Osteoblast (primary cell): Measurements from ENCODE around the gene MAP1LC3C. TPM values are rescaled to one million over a fixed set of nuclear protein-coding genes. Genes with fewer than 3 reads are reported as not detected.
A peak's percentile ranks its signal among the peaks of the same experiment; 100 is the strongest.

Experiments
- DNase-seq: peaks from one replicate; pipeline ENCODE4 v3.0.0; 2011; ENCODE audit warnings: low spot score, mixed read lengths; ENCODE audit not compliant: insufficient read length; ENCODE audit errors: missing footprints
- H2AFZ ChIP-seq: 2 replicates; pipeline ENCODE4 v1.6.0; 2011; ENCODE audit warnings: mild to moderate bottlenecking, low read length
- H3K27ac ChIP-seq: 2 replicates; pipeline ENCODE4 v1.5.1; 2011; ENCODE audit warnings: mild to moderate bottlenecking, low read depth, low read length, moderate library complexity
- H3K27me3 ChIP-seq: 2 replicates; pipeline ENCODE4 v1.6.0; 2012; ENCODE audit warnings: mild to moderate bottlenecking, control low read depth, inconsistent platforms, low read length, moderate library complexity; ENCODE audit not compliant: insufficient read depth
- H3K36me3 ChIP-seq: 2 replicates; pipeline ENCODE4 v1.5.1; 2011; ENCODE audit warnings: mild to moderate bottlenecking, low read length, control low read depth, moderate library complexity; ENCODE audit not compliant: insufficient read depth
- H3K4me1 ChIP-seq: 2 replicates; pipeline ENCODE4 v1.5.1; 2011; ENCODE audit warnings: mild to moderate bottlenecking, low read length, control low read depth, moderate library complexity; ENCODE audit not compliant: insufficient read depth
- H3K4me2 ChIP-seq: 2 replicates; pipeline ENCODE4 v1.6.0; 2011; ENCODE audit warnings: mild to moderate bottlenecking, low read length; ENCODE audit not compliant: insufficient read depth
- H3K4me3 ChIP-seq: fragments of 200-600 bp; sonication (generic); 3 replicates; pipeline ENCODE4 v1.5.1; 2012; ENCODE audit warnings: mild to moderate bottlenecking, low read length, inconsistent platforms; ENCODE audit not compliant: insufficient read depth
- H3K79me2 ChIP-seq: 2 replicates; pipeline ENCODE4 v1.6.0; 2012; ENCODE audit warnings: mild to moderate bottlenecking, low read length, control low read depth, inconsistent platforms; ENCODE audit not compliant: insufficient read depth
- H3K9me3 ChIP-seq: 2 replicates; pipeline ENCODE4 v1.5.1; 2011; ENCODE audit warnings: low read depth, low read length, control low read depth
- H4K20me1 ChIP-seq: 2 replicates; pipeline ENCODE4 v1.6.0; 2012; ENCODE audit warnings: mild to moderate bottlenecking, low read length, control low read depth; ENCODE audit not compliant: insufficient read depth
- CTCF ChIP-seq: IDR thresholded peaks from 2 replicates; pipeline ENCODE4 v1.5.1; 2011; ENCODE audit warnings: mild to moderate bottlenecking, low read depth, low read length, moderate library complexity; ENCODE audit errors: extremely low read depth
- total RNA-seq: library from RNA; depleted of rRNA; stranded (reverse); fragments of >200 nt; gene quantifications from 2 replicates; pipeline ENCODE4 v1.2.3, GENCODE V29; 2012

MAP1LC3C gene
- total RNA-seq, 1 donor: under 0.01 TPM

GRCh38 chr1:241972703-241973369, 26.1 kb downstream of the MAP1LC3C start:
- DNase-seq: peak; percentile 8
- no peak overlapping the region for H2AFZ ChIP-seq
- H3K27me3 ChIP-seq: no peaks in the 10 kb centered on the region
- H3K79me2 ChIP-seq: no peaks in the 10 kb centered on the region
- no peak for TF ChIP-seq CTCF
- H3K4me3 ChIP-seq: no peak overlapping the region
- H3K27ac ChIP-seq: no peak overlapping the region
- H4K20me1 ChIP-seq: no peaks in the 10 kb centered on the region
- no peaks in the 10 kb centered on the region for H3K36me3 ChIP-seq
- peak overlapping the region; percentile 48 for H3K4me2 ChIP-seq
- no peaks in the 10 kb centered on the region for H3K9me3 ChIP-seq
- H3K4me1 ChIP-seq: no peaks in the 10 kb centered on the region

GRCh38 chr1:241968611-241969010, 30.3 kb downstream of the MAP1LC3C start:
- Histone ChIP-seq H4K20me1 (no peaks in the 10 kb centered on the region), H3K4me3 (no peak overlapping the region), H3K4me1 (no peaks in the 10 kb centered on the region), H2AFZ (no peak overlapping the region), H3K9me3 (no peaks in the 10 kb centered on the region), H3K27me3 (no peaks in the 10 kb centered on the region), H3K27ac (no peak overlapping the region), H3K4me2 (no peak overlapping the region), H3K36me3 (no peaks in the 10 kb centered on the region), H3K79me2 (no peaks in the 10 kb centered on the region)
- no peak for TF ChIP-seq CTCF
- DNase-seq: no peak

GRCh38 chr1:241964550-241965282, 34.2 kb downstream of the MAP1LC3C start:
- no peak overlapping the region for H3K4me2 ChIP-seq
- H3K36me3 ChIP-seq: no peaks in the 10 kb centered on the region
- H3K4me3 ChIP-seq: no peak overlapping the region
- H2AFZ ChIP-seq: no peak overlapping the region
- DNase-seq: peak; percentile 54
- no peaks in the 10 kb centered on the region for H4K20me1 ChIP-seq
- H3K4me1 ChIP-seq: no peaks in the 10 kb centered on the region
- no peaks in the 10 kb centered on the region for H3K9me3 ChIP-seq
- H3K27ac ChIP-seq: no peak overlapping the region
- TF ChIP-seq CTCF: no peak
- H3K27me3 ChIP-seq: no peaks in the 10 kb centered on the region
- no peaks in the 10 kb centered on the region for H3K79me2 ChIP-seq

- no peak overlapping the region for H3K27ac ChIP-seq
- no peaks in the 10 kb centered on the region for H3K79me2 ChIP-seq
- H3K9me3 ChIP-seq: no peaks in the 10 kb centered on the region
- H3K4me2 ChIP-seq: no peak overlapping the region
- TF ChIP-seq CTCF: no peak
- H2AFZ ChIP-seq: no peak overlapping the region
- H3K27me3 ChIP-seq: no peaks in the 10 kb centered on the region
- H3K4me1 ChIP-seq: no peaks in the 10 kb centered on the region
- no peaks in the 10 kb centered on the region for H3K36me3 ChIP-seq
- H4K20me1 ChIP-seq: no peaks in the 10 kb centered on the region
- peak; percentile 32 for DNase-seq
- no peak overlapping the region for H3K4me3 ChIP-seq
These were observed 35.2 kb downstream of the MAP1LC3C start for GRCh38 chr1:241963722-241964121.
